Panc1 (cell line): ENCODE measurements around the gene ATP2B2.

Experiments used
- CTCF ChIP-seq: fragments of 450-650 bp; IDR thresholded peaks from 2 replicates; pipeline ENCODE4 v1.5.1; 2017; ENCODE audit warnings: mild to moderate bottlenecking
- POLR2AphosphoS5 ChIP-seq: IDR thresholded peaks from 2 replicates; pipeline ENCODE4 v1.6.1; 2012; ENCODE audit warnings: mild to moderate bottlenecking, low read depth, low read length, moderate library complexity
- TCF7L2 ChIP-seq: IDR thresholded peaks from 2 replicates; pipeline ENCODE4 v1.6.1; 2011; ENCODE audit warnings: mild to moderate bottlenecking, low read depth, low read length, inconsistent platforms
- TF ChIP-seq, protein P1 (sequence below), 2 experiments: IDR thresholded peaks; 2 replicates each; pipeline ENCODE4 v1.6.1; 2011 to 2012; ENCODE audit warnings: low read depth in 2 of 2, control low read depth in 1 of 2, low read length in 1 of 2, mild to moderate bottlenecking in 1 of 2, moderate library complexity in 1 of 2; ENCODE audit not compliant: insufficient read depth in 1 of 2

DNA sequence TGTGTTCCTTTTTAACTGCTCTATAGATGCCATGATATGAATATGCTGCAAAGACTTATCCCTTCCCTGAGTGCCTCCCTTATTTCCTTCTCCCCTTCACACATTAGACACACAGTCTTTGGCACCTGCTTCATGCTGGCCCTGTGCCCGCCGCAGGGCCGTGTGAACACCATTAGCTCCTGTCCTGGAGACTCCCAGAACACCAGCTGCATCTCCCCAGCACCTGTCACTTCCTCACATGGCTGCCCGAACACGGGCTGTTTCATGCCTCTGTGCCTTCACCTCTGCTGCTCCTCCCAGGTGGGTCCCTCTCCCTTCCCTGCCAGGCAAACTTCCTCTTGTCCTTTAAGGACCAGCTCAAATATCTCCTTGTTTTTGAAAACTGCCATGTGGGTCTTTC, 144.0 kb downstream of the ATP2B2 start:
- TF ChIP-seq CTCF: no peak
- TF ChIP-seq POLR2AphosphoS5: no peak
- TF ChIP-seq, protein P1, sequence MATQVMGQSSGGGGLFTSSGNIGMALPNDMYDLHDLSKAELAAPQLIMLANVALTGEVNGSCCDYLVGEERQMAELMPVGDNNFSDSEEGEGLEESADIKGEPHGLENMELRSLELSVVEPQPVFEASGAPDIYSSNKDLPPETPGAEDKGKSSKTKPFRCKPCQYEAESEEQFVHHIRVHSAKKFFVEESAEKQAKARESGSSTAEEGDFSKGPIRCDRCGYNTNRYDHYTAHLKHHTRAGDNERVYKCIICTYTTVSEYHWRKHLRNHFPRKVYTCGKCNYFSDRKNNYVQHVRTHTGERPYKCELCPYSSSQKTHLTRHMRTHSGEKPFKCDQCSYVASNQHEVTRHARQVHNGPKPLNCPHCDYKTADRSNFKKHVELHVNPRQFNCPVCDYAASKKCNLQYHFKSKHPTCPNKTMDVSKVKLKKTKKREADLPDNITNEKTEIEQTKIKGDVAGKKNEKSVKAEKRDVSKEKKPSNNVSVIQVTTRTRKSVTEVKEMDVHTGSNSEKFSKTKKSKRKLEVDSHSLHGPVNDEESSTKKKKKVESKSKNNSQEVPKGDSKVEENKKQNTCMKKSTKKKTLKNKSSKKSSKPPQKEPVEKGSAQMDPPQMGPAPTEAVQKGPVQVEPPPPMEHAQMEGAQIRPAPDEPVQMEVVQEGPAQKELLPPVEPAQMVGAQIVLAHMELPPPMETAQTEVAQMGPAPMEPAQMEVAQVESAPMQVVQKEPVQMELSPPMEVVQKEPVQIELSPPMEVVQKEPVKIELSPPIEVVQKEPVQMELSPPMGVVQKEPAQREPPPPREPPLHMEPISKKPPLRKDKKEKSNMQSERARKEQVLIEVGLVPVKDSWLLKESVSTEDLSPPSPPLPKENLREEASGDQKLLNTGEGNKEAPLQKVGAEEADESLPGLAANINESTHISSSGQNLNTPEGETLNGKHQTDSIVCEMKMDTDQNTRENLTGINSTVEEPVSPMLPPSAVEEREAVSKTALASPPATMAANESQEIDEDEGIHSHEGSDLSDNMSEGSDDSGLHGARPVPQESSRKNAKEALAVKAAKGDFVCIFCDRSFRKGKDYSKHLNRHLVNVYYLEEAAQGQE (IDR thresholded peaks at IDR 0.05; ENCODE audit: insufficient read depth in 1 of 2, low read depth in 2 of 2, low read length in 1 of 2): no peak
- TF ChIP-seq TCF7L2: no peak
